Kasumi-1 (cell line): ENCODE results near the gene AK5.
"Not testable (repeated sequence)": the region's sequence is repeated elsewhere in the genome, so short reads cannot be mapped to it uniquely, and the experiment has no call there.

Experiments used
- DNase-seq, 2 experiments: peaks; one replicate each; lab custom pipeline; 2025; lab: John Stamatoyannopoulos, UW

The AK5 gene

GRCh38 chr1:77400781-77401180 lies 119.0 kb downstream of the AK5 start:
- no peak for DNase-seq

DNA sequence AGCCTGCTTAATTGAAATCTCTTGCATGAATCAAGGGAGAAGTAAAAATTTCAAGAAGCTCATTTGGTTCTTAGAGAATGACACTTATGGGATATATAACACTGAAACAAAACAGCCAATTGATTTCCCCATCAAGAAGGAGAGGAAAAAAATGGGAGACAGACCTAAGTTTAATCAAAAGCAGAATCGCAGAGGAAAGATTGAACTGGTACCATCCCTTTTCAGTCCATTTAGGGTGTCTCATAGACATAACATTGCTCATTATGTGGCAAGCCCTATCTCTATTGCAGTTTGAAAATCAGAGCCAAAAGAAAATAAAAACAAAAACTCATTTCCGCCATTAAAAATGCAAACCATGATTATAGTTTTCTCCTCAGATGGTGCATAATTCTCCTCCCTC lies 119.6 kb downstream of the AK5 start:
- no peak for DNase-seq

- DNase-seq = no peak
These were observed 123.4 kb downstream of the AK5 start for GRCh38 chr1:77405186-77405585.

DNA sequence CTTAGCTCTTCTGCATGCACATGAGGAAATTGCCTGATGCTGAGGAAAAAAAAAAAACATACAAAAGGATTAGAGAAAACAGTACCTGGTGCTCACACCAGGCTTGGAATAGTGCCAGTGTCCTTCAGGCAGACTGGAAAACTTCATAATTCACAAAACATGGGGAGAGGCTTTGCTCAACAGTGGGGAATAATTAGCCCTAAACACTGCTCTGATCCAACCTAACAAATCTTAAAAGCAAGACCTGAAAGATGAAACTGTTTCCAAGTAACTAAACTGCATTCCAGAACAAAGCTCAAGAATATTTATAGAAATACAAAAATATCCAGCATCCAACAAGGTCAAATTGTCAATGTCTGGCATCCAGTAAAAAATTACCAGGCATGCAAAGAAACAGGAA lies 124.8 kb downstream of the AK5 start:
- DNase-seq = no peak

DNA sequence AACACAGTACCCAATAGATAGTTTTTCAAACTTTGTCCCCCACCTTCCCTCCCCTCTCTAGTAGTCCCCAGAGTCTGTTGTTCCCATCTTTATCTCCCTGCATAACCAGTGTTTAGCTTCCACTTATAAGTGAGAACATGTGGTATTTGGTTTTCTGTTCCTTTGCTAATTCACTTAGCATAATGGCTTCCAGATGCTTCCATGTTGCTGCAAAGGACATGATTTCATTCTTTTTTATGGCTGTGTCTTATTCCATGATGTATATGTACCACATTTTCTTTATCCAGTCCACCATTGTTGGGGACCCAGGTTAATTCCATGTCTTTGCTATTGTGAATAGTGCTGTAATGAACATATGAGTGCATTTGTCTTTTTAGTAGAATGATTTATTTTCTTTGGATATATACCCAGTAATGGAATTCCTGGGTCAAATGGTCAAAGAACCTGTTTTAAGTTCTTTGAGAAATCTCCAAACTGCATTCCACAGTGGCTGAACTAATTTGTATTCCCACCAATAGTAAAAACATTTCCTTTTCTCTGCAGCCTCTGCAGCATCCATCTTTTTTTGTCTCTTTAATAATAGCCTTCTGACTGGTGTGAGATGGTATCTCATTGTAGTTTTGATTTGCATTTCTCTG lies 126.0 kb downstream of the AK5 start:
- no peak for DNase-seq

- DNase-seq = not testable (repeated sequence)
These were observed 127.1 kb downstream of the AK5 start for GRCh38 chr1:77408933-77409332.

- peak; percentile 43 to 48 for DNase-seq
These were observed 130.4 kb downstream of the AK5 start for GRCh38 chr1:77412069-77412819.

DNA sequence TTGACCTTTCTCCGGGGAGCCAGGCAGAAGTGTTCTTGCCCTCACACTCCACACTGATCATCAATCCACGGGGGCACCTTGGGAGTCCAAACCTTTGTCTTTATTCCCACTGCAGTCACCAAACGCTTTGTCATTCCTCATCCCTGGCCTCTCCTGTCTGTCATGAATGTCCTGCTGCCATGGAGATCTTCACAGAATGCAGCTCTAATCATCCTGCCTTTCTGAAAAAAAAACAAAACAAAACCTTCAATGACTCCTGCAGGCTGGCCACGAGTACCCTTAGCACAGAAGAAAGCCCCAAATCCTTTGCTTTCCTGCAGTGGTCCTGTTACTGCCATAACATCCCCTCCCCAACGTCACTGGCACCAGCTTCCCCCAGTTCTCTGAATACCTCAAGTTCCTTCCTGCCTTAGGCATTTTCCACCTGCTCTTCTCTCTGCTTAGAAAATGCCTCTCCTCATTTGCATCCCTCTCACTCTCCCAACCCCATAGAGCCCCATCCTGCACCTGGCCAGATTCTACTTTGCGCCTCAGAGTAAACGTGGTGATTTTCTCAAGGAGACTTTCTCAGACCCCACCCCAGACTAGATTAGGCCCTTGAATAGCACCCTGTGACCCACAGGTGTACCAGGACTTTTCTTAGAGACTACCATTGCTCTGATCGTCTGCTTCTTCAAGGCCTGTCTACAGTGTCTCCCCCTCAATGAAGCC lies 131.2 kb downstream of the AK5 start:
- DNase-seq = peak in 1 of 2 experiments; percentile 14

DNA sequence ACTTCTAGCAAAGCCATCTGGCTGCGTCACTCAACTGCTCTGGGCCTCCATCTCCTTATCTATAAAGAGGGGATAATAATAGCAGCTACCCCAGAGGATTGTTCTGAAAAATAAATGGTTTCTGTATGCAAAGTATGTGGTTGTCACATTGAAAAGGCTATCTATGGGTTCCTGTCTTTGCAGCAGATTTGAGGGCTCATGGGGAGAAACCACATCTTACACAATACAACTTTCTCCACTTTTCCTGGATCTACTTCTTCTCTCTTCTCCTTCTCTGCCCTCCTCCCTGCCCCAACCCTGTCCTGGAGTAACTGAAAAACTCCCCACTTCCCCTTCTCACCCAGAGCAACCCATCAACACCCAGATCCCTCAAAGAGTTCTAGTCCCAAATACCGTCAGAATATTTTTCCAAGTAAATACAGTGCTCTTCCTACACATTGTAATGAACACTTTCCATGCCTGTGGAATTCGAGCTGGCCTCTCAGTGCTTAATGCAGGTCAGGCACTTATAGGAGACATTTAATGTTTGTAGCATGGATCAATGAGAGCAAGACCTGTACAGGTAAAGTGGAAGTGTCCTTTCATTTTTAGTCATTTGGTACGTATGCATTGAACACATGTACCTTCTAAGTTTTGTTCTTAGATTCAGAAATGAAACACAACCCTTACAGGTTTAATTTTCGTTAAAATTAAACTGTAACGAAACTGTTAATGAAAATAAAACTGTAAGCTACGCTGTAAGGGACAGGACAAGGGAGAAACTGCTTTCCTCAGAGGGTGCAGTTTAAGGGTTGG lies 131.9 kb downstream of the AK5 start:
- DNase-seq = peak; percentile 86 to 91

DNA sequence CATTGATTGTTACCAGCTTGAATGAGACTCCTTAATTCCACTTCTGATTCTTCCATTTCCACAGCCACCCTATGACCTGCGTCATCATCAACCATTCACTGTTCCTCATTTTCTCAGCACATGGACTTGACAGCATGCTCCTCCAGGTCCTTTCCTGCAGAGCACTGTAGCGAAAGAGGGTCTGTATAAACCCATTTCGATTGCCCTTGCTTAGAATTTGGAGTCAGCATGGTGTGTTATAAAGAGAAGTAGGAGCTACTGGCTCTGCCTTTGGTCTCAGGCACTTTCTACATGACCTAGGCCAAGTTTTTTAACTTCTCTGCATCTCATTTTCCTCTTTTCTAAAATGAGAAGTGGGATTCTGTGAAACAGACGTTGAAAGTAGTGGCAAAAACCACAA lies 133.8 kb downstream of the AK5 start:
- DNase-seq = peak; percentile 62 to 75

- peak in 1 of 2 experiments; percentile 10 for DNase-seq
These were observed 135.1 kb downstream of the AK5 start for GRCh38 chr1:77416692-77417450.

DNA sequence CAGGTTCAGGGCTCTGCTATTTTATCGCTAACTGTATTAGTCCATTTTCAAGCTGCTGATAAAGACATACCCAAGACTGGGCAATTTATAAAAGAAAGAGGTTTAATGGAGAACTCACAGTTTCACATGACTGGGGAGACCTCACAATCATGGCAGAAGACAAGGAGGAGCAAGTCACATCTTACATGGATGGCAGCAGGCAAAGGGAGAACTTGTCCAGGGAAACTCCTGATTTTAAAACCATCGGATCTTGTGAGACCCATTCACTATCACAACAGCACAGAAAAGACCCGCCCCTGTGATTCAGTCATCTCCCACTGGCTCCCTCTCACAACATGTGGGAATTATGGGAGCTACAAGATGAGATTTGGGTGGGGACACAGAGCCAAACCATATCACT lies 136.2 kb downstream of the AK5 start:
- not testable (repeated sequence) for DNase-seq

DNA sequence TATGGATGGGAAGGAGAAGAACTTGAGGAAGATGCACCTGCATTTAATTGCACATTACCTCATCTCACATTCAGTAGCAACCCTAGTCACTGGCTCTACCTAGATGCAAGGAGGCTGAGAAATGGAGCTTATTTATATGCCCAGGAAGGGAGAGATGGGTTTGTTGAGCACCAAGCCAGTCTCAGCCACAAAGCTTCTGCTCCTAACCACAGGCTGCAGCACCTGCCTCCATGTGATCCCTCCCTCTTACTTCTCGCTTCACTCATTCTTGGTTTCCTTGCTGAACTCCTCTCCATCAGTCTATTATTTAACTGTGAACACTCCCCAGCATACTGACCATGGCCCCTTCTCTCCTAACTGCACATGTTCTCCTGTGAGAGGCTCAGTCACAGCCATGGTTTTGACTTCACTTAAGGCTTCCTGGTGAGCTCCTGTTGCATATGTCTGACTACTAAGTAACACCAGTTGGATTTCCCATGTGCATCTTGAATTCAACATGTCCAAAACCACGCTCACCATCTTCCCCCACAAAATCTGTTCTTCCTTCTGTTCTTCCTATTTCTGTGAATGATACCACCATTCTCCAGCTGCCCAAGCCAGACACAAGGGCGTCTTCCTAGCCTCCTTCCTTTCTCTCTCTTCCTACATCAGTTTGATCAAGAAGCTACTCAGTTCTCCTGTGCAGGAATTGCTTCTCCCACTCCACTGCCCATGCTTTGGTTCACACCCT lies 139.8 kb downstream of the AK5 start:
- peak in 1 of 2 experiments; percentile 4 for DNase-seq

GRCh38 chr1:77424236-77424635 lies 142.4 kb downstream of the AK5 start:
- no peak for DNase-seq

GRCh38 chr1:77428068-77428467 lies 146.2 kb downstream of the AK5 start:
- no peak for DNase-seq

- peak; percentile 11 to 26 for DNase-seq
These were observed 149.3 kb downstream of the AK5 start for GRCh38 chr1:77430966-77431690.

- DNase-seq = no peak
These were observed 152.1 kb downstream of the AK5 start for GRCh38 chr1:77433934-77434333.

- DNase-seq = no peak
These were observed 153.1 kb downstream of the AK5 start for GRCh38 chr1:77434967-77435366.

DNA sequence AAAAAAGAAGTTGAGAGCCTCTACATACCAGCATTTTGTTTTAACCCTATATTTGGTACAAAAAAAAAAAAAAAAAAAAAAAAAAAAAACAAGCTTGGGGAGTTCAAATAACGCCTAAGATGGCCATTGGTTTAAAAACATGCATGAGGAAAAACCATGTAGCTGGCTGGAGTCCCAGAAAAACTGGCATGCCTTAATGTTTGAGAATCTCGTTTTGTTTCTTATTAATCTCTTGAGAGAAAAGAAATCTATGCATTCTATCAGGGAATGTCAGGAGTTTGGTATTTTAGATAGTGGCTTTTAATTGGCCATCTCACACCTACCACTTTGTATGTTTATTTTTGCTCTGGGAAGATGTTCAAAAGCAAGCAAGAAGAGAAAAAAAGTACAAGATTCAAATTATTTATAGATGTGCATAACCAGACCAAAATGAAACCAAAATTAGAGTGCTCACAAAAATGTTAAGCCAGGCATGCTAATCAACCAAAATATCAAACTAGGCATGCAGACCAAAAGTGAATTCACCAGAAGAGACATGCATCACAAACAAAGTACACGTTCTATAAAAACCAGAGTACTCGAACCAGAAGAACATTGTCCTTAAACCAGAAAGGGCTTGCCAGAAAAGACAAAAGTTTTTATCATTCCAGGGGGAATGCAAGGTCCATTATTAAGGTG lies 156.6 kb downstream of the AK5 start:
- DNase-seq = no peak
